PC-9 (cell line): ENCODE data around the gene PRKCA. TPM values are rescaled to one million over a fixed set of nuclear protein-coding genes. Genes with fewer than 3 reads are reported as not detected.

Experiments used
- BruUV-seq: library from RNA; stranded (reverse); fragments of 400-500 nt; replicated peaks from 2 replicates; lab custom pipeline; 2021; lab: Mats Ljungman, UMichigan
- CTCF ChIA-PET: fragments of 300-600 bp; sonication (Branson Sonifier 250); formaldehyde crosslinking; loops from one replicate; lab custom pipeline; 2022; ENCODE audit warnings: antibody characterized with exemption; lab: Charles Lee
- POLR2A ChIA-PET: fragments of 300-600 bp; sonication (Branson Sonifier 250); formaldehyde crosslinking; loops from one replicate; lab custom pipeline; 2022; ENCODE audit warnings: antibody characterized with exemption; ENCODE audit not compliant: unreplicated experiment; lab: Charles Lee
- DNase-seq, 2 experiments: peaks; one replicate each; pipeline versions ENCODE4 v3.0.0 to v3.0.0-alpha.2; 2015 to 2022; ENCODE audit warnings: mixed read lengths in 1 of 2
- H2AFZ ChIP-seq: fragments of 200-600 bp; sonication (generic); 2 replicates; pipeline ENCODE4 v1.8.1; 2017; ENCODE audit warnings: antibody characterized with exemption
- H3F3A ChIP-seq: fragments of 200-600 bp; sonication (generic); 2 replicates; pipeline ENCODE4 v1.8.1; 2017; ENCODE audit warnings: antibody characterized with exemption, mild to moderate bottlenecking, low read depth; ENCODE audit not compliant: insufficient read depth
- H3K27ac ChIP-seq: fragments of 200-600 bp; sonication (generic); 2 replicates; pipeline ENCODE4 v1.6.1; 2016; ENCODE audit warnings: mixed run types
- H3K27me3 ChIP-seq: fragments of 200-600 bp; sonication (generic); 2 replicates; pipeline ENCODE4 v1.6.1; 2016; ENCODE audit warnings: low read depth, mixed run types; ENCODE audit not compliant: insufficient read depth
- H3K36me3 ChIP-seq: fragments of 200-600 bp; sonication (generic); 2 replicates; pipeline ENCODE4 v1.6.1; 2016; ENCODE audit warnings: low read depth, mixed run types
- H3K4me1 ChIP-seq: fragments of 200-600 bp; sonication (generic); replicated peaks from 2 replicates; pipeline ENCODE4 v1.6.1; 2016; ENCODE audit warnings: mixed run types; ENCODE audit not compliant: insufficient read depth
- H3K4me2 ChIP-seq: fragments of 200-600 bp; sonication (generic); 2 replicates; pipeline ENCODE4 v1.6.1; 2017; ENCODE audit warnings: mixed run types
- H3K4me3 ChIP-seq: fragments of 200-600 bp; sonication (generic); 2 replicates; pipeline ENCODE4 v1.6.1; 2016; ENCODE audit warnings: mixed run types
- H3K79me2 ChIP-seq: fragments of 200-600 bp; sonication (generic); 2 replicates; pipeline ENCODE4 v1.6.1; 2017; ENCODE audit warnings: low read depth, mixed run types
- H3K9me2 ChIP-seq: fragments of 200-600 bp; sonication (generic); 2 replicates; pipeline ENCODE4 v1.8.1; 2017; ENCODE audit warnings: mild to moderate bottlenecking; ENCODE audit not compliant: insufficient read depth
- H3K9me3 ChIP-seq: fragments of 200-600 bp; sonication (generic); 2 replicates; pipeline ENCODE4 v1.8.1; 2016; ENCODE audit warnings: low read depth; ENCODE audit not compliant: insufficient read depth
- H4K20me1 ChIP-seq: fragments of 200-600 bp; sonication (generic); 2 replicates; pipeline ENCODE4 v1.8.1; 2017; ENCODE audit not compliant: insufficient read depth
- CTCF ChIP-seq: fragments of 200-600 bp; sonication (generic); conservative IDR thresholded peaks from 2 replicates; pipeline ENCODE4 v1.6.1; 2017; ENCODE audit warnings: mixed run types, antibody characterized with exemption, mild to moderate bottlenecking, moderate library complexity
- EZH2 ChIP-seq: fragments of 200-600 bp; sonication (generic); IDR thresholded peaks from 2 replicates; pipeline ENCODE4 v1.8.0; 2017; ENCODE audit warnings: antibody characterized with exemption, low read depth
- intact Hi-C: fragments of 100-400 bp; cut with micrococcal nuclease; formaldehyde crosslinking; loops from one replicate; pipeline ENCODE4 v1.10.0; 2022; ENCODE audit not compliant: unreplicated experiment
- total RNA-seq: library from RNA; stranded (reverse); gene quantifications from 2 replicates; pipeline ENCODE4 v1.2.3, GENCODE V29; 2021

Gene PRKCA
- total RNA-seq, 1 experiment from 2014 or later: 23.1 TPM

- no peaks in the 10 kb centered on the region for H3K27me3 ChIP-seq
- peak overlapping the region; percentile 56 for H3K4me2 ChIP-seq
- H3K4me3 ChIP-seq: no peak overlapping the region
- TF ChIP-seq CTCF (no peak), EZH2 (no peak)
- no peaks in the 10 kb centered on the region for H3K9me3 ChIP-seq
- peaks cover 78% of the 10 kb centered on the region for H3K79me2 ChIP-seq
- ChIA-PET POLR2A (interaction anchor here (0.6 kb wide), 2 partner anchors 51 to 81 kb away, joined by 3 to 7 read pairs; no protein-coding TSS in a partner anchor), CTCF (no interaction called here)
- H3F3A ChIP-seq: peaks cover 27% of the 10 kb centered on the region
- no peak for DNase-seq
- H3K9me2 ChIP-seq: no peaks in the 10 kb centered on the region
- peaks cover 43% of the 10 kb centered on the region for H3K4me1 ChIP-seq
- intact Hi-C loops: no loop called here
- H3K27ac ChIP-seq: peak overlapping the region; percentile 57
- BruUV-seq: no TSS peak
- no peaks in the 10 kb centered on the region for H3K36me3 ChIP-seq
- no peaks in the 10 kb centered on the region for H4K20me1 ChIP-seq
- no peak overlapping the region for H2AFZ ChIP-seq
Measured at GRCh38 chr17:66347661-66348514, 45.5 kb downstream of the PRKCA start.

- CTCF ChIA-PET: no interaction called here
Measured at GRCh38 chr17:66348584-66349165, 46.3 kb downstream of the PRKCA start.

More at GRCh38 chr17:66348584-66349165, 46.3 kb downstream of the PRKCA start:
- no peaks in the 10 kb centered on the region for H3K36me3 ChIP-seq
- TF ChIP-seq EZH2 (no peak), CTCF (no peak)
- DNase-seq: peak; percentile 7 to 76
- H3F3A ChIP-seq: peaks cover 27% of the 10 kb centered on the region
- no peak overlapping the region for H3K4me3 ChIP-seq
- H3K4me2 ChIP-seq: peak overlapping the region; percentile 56
- H3K9me3 ChIP-seq: no peaks in the 10 kb centered on the region
- no peak overlapping the region for H2AFZ ChIP-seq
- peak overlapping the region; percentile 57 for H3K27ac ChIP-seq
- intact Hi-C loops: no loop called here
- H3K9me2 ChIP-seq: no peaks in the 10 kb centered on the region
- H3K27me3 ChIP-seq: no peaks in the 10 kb centered on the region
- no TSS peak for BruUV-seq
- peaks cover 35% of the 10 kb centered on the region for H3K4me1 ChIP-seq
- H3K79me2 ChIP-seq: peaks cover 84% of the 10 kb centered on the region
- POLR2A ChIA-PET: interaction anchor here (0.7 kb wide), 1 partner anchor 192 kb away, joined by 3 read pairs; no protein-coding TSS in a partner anchor
- H4K20me1 ChIP-seq: no peaks in the 10 kb centered on the region
